Fibroblast of skin of right biceps (primary cell): ENCODE results near the gene TMEM186.
"Not testable (repeated sequence)": the region's sequence is repeated elsewhere in the genome, so short reads cannot be mapped to it uniquely, and the experiment has no call there.

Experiments used
- DNase-seq: peaks from one replicate; pipeline ENCODE4 v3.0.0-alpha.2; 2013

Gene TMEM186, protein sequence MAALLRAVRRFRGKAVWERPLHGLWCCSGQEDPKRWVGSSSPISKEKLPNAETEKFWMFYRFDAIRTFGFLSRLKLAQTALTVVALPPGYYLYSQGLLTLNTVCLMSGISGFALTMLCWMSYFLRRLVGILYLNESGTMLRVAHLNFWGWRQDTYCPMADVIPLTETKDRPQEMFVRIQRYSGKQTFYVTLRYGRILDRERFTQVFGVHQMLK

DNA sequence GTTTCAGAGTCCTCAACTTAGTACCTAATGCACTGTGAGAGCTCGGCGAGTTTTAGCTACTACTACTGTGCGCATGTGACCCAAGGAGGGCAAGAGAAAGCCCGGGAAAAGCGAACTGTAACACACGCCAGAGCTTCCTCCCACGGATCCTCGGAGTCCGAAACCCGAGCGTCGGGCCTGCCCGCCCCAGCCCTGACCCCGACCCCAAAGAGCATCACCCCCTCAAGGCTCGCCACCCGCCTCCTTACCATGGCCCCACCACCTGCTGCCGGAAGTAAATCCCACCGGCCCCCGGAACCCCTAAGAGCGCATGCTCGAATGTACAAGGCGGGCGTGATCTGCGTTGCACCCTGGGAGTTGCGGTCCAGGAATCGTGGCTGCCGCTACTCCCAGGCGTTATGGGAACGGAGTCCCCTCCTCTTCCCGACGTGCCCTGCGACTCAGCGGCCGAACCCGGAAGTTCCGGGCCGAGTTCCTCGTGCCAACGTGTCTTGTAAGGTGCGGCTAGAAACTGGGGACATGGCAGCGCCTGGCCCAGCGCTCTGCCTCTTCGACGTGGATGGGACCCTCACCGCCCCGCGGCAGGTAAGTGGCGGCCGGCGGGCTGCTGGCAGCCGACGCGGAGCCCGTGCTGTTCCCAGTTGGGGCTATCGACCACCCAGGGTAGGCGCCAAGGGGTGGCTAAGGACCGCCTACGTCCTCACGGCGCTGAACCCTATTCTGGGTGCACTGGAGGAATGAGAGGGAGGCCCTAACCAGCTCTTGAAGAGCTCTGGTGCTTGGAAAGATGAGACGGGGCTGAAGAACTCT lies at the start of gene TMEM186, which contains the start of gene PMM2:
TMEM186 (minus strand) TSS at position 276 of the 810 bp plus-strand sequence; CDS start at position 251, 25 bp downstream.
PMM2 (plus strand) TSS at position 476 of the 810 bp plus-strand sequence; CDS start at position 520, 44 bp downstream.
- DNase-seq = peak; percentile 96

DNA sequence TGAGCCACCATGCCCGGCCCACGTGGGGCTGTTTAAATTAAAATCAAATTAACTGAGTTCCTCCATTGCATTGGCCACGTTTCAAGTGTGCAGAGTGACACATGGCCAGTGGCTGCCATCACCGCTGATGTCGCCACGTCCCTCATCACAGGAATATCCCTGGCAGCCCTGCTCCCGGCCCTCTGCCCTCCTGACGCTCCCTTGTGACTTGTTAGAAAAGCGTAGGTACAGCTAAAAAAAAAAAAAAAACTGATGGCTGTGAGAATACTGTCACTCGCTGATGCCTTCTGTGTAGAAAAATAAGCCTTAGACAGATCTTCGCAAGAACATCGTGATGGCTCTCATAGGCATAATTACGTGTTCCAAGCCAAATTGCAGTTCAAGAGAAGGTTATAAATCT lies 49.7 kb upstream of the TMEM186 start:
- DNase-seq = peak; percentile 31

DNA sequence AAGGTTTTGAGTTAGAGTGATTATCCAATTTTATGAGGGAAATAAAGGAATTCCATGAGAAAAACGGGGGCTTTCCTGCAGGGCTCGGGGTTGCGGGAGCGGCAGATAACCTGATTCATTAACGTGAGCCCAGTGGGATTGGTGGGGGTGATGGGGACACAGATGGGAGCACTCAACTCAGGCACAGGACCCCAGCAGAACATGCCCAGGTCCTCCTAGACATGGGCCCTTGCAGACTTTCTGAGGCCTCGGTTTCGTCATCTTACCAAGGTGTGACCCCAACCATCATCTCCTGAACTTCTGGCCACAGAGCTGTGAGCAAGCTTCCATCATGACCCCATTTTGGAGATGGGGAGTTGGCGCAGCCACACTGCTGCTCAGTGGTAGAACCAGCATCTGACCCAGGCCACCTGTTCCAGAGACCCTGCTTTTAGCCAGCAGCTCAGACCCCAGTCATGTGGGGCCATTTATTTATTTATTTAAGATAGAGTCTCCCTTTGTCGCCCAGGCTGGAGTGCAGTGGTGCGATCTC lies 49.0 kb upstream of the TMEM186 start:
- DNase-seq = no peak

DNA sequence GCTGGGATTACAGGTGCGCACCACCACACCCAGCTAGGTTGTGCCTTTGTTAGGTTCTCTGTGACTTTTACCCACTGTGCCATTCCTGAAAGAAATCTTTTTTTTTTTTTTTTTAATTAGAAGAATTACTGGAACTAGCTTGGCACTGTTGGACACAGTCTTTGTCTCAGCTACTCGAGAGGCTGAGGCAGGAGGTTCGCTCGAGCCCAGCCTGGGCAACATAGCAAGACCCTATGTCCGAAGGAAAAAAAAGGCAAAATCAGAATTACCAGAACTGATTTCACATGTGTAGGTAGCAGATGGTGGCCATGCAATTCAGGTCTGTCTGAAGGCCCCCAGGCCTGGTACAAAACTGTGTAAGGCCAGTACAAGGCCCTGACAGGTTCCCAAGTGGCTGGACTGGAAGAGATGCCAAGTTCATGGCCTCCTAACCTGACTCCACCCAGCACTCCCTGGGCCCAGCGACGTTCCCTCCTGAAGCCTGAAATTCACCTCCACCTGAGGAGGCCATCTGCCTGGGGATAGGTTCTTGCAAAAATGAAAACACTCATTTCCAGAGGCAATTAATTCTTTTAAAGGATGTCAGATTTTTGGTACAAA lies 48.4 kb upstream of the TMEM186 start:
- no peak for DNase-seq

DNA sequence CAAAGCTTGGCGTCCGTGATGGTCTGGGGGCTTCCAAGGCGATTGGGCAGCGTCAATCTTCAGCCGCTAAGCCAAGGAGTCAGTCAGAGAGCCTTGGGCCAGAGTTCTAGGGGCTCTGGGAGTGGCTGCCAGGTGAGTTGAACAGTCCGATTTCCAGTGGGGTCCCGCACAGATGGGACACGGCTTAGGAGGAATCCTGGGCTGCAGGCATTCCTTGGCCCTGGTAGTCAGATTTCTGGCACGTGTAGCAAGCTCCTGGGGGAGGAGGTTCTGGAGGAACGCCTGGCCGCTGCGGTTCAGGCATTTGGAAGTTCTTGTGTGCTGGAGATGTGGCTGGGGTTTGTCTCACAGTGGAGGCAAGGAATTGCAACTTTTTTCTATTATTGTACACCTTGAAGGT lies 45.9 kb upstream of the TMEM186 start:
- DNase-seq = not testable (repeated sequence)

DNA sequence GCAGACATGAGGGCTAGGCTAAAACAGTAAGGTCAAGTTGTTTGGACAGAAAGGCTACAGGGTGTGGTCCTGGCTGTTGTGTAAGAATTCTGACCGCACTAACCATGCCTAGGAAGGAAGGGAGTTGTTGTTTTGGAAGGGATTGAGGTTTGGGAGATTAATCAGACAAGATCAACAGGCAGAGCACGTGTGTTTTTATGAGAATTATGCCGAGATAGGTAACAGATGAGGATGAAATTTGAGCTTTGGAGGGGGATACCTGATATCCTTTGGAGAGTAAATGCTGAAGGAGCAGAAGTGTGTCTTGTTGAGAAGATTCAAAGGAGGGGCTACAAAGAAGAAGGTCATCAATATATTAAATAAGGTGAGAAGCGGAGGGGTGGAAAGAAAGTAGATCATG lies 44.6 kb upstream of the TMEM186 start:
- not testable (repeated sequence) for DNase-seq

DNA sequence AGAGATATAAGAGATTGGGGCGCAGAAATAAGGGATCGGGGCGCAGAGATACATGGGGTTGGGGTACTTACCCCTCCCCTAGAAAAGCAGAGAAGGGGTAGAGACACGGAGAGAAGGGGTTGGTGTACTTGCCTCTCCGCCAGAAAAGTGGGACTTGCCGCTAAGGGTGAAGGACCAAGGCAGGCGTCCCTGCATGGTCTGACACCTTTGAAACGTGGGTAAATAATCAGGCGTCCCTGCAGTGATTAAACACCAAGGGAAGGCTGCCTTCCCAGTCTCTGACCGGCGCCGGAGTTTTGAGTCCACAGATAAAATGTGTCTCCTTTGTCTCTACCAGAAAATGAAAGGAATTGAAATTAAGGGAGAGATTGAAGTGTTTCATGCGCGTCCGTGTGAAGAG lies 40.2 kb upstream of the TMEM186 start:
- DNase-seq = not testable (repeated sequence)

DNA sequence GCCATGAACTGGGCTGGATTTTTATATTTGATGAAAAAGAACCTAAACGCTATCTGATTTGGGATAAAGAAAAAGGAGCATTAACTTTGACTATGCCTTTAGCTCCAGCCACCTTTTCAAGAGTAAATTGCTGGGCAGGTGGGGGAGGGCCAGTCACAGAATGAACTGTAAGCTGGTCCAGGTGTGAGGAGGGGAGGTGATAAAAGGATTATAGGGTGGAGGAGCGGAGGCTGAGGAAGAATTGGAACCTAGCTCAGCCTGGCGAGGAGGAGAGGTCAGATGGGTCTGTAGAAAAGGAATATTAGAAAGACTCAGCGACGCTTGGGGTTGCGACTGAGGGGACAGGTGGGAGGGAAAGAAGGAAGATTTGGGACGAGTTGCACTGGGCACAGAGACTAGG lies 39.4 kb upstream of the TMEM186 start:
- DNase-seq = not testable (repeated sequence)

DNA sequence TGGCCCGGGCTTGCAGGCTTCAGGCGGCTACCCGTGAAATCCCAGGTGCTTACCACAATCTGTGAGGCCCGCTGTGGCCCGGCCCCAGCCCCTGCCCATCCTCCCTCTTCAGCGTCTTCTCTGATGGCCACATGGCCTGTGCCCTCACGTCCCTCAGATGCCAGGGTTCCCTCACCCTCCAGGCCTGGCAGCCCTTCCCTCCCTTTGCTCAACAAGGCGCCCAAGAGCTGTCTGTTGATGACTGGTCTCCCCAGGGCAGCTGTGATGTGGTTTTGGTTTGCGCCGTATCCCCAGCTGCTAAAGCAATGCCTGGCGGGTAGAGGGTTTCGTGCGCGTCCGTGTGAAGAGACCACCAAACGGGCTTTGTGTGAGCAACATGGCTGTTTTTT lies 35.3 kb upstream of the TMEM186 start:
- DNase-seq = no peak

DNA sequence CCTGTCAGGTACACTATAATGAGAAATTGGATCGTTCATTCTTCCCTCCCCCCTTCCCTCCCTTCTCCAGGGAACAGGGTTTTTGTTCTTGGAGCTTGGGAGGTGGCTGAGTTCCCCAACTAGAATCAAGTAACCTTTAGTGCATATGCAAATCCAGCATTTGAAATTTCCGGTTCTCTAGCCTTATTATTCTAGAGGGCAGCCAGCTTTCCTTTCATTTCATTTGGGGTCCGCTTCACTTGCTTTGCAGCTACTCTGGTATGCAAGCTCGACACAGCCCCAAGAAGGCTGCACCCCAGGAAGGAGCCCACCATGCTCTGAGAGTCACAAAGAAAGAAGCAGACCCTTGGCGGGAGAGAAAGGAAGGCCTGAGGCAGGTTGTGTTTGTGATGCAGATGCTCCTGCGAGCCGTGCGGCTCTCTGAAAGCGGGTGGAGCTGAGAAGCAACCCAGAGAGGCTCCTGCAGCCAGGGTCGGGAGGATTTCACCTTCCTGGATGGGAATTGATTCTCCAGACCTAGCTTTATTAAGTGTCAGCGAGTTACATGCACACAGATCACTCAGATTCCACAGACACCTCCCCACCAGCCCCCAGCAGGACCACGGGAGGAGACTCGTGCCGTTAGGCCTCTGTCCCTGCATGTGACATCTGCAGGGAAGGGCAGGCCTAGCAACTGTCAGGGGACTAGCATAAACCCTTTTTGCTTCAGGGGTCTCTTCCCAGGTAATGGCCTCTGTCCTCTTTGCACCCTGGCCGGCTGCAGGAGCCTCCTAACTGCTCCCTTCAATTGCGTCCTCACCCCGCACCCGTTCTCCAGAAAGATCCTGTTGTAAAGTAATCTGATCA lies 34.7 kb upstream of the TMEM186 start:
- no peak for DNase-seq

DNA sequence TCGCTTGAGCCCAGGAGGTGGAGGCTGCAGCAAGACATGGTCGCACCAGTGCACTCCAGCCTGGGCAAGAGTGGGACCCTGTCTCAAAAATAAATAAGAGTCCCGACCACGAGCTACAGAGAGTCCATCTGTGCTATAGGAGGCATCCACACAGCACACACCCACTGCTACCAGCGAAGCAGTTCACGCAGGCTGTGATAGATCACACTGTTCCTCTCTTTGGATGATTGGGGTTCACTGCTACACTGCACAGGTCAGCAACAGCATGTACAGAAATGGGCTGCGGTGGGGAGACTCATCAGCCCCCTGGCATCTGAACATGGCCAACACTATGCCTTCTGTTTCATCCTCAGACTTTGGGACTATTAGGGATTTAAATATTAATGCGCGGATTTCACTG lies 34.0 kb upstream of the TMEM186 start:
- DNase-seq = no peak

DNA sequence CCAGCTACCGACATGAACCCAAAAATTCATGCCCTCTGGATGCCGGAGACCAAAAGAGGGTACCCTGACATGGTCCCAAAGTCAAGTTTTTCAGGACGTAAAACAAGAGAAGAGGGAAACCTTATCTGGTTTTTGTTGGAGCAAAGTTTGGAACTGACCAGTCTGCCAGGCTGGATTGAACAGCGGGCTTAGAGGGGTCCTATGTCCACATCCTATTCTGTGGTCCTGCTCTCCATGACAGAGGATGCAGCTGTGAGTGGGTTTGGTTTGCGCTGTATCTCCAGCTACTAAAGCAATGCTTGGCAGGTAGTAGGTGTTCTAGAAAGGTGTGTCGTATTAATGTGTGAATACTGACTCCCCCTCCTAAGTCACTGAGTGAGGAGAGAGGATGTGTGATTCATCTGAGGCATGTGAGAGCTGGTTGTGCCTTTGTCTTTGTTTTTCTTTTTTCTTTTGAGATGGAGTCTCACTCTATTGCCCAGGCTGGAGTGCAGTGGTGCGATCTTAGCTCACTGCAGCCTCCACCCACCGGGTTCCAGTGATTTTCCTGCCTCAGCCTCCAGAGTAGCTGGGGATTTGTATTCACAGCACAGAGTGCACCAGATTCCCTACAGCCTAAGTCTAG lies 31.2 kb upstream of the TMEM186 start:
- no peak for DNase-seq

DNA sequence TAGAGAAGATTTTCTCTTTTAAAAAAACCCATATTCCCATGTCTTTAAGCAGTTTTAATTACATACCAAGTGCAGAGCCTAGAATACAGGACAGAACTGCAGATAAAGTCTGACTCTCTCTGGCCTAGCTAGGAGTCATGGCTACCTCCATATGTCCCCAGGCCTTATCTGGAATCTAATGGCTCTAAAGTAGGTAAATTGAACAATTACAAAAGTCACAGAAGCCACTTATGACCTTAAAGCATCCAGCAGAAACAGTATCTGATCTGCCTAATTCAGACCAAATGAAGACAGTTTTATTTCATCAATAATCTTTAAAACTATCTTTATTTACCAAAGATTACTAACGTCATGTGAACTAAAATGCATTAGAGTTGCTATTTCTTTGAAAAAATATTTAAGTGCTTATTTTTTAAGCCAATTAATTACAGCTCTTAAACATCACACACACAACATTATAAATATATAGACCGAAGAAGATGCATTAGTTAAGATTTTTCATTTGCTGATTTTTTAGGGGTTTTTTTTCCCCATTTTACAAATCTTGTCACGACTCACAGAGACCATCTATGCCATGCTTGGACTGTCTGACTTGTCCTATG lies 28.9 kb upstream of the TMEM186 start:
- DNase-seq = no peak

DNA sequence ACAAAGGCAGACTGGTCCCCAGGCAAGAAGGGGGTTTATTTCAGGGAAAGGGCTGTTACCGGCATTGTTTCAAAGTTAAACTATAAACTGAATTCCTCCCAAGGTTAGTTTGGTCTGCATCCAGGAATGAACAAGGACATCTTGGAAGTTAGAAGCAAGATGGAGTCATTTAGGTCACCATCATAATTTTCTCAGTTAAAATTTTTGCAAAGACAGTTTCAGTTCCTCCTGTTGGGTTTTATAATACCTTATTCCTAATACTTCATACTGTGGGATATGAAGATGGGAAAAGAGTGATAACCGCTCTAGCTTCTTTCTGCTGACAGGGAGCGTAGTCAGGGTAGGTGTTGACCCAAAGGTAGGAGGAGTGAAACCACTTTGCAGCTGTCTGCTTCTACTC lies 25.0 kb upstream of the TMEM186 start:
- no peak for DNase-seq

DNA sequence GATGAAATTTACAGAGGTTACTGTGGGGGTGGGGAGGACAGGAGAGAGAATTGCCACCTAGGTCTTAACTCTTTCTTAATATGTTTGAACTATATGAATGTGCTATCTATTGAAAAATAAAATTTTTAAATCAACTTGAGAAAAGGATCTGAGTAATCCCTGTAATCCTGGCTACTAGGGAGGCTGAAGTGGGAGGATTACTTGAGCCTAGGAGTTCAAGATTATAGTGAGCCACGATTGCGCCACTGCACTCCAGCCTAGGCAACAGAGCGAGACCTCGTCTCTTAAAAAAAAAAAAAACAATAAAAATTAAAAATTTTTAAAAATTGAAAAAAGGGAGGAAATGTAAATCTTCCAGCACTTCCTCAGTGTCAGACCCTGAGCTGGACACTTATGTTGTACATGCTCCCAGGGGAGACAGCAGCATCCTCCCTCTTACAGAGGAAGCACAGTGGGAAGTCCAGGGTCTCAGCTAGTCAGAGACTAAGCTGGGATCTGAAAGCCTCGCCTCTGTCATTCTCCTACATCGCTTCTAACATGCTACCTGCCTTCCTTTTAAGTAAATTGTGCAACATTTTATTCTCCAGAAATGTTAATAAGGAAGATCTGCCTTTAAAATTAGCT lies 22.1 kb upstream of the TMEM186 start:
- DNase-seq = no peak

DNA sequence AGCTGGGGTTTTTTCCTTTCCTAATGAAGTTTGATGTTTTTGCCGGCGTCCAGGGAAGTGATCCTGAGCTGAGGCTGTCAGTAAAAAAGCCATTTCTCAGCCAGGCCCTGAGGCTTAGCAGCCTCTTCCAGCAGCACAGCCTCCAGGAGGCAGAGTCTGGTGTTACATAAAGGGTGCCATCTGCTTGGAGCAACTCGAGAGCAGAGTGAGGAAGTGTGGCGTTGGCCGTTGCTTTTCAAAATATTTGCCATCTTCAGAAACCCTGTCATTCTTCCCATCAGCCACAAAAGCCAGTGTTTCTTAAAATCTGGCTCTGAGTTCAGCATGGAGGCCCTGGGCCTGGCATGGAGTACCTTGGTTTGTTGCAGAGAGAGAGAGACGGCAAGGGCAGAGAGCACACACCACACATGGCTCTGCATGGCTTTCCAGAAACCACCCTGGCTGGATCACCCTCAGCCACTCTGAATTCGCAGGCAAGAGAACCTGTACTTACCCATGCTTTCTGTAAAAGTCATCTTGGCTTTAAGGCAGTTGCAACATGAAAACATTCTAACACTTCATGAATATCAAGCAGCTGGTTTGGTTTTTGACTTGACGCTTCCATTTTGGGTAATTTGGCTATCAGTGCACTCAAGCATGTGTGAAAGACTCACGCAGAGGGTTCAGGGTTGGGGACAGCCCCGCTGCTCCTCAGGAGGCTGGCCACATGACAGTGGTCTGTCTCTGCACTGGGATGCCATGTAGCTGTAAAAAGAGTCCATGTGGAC lies 21.2 kb upstream of the TMEM186 start:
- no peak for DNase-seq

DNA sequence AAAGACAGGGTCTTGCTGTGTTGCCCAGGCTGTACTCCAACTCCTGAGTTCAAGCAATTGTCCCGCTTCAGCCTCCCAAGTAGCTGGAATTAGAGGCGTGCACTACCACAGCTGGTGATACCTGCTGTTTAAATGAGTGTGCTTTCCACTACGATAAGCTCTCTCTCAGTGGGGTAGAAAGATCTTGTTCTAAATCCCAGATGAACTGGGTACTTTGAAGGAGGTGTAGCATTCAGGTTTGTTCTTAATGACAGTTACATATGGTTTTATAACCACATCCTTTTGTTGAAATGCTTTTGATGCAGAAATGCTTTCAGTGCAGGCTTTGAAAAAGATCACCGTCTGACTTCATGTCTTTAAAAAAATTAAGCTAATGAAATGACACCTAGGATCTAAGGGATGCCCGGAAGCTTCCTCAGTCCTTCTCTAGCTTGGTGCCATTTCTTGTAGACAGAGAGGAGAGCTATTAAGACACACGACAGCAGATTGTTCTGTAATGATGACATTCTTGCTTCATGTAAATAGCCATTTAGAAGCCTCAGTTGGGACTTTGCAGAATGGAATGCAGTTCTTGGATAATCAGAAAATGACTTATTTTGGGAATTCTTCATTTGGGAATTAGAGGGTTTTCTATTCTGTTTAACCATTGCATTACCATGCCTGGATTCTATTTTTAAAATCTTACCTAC lies 19.7 kb upstream of the TMEM186 start:
- DNase-seq = peak; percentile 21

DNA sequence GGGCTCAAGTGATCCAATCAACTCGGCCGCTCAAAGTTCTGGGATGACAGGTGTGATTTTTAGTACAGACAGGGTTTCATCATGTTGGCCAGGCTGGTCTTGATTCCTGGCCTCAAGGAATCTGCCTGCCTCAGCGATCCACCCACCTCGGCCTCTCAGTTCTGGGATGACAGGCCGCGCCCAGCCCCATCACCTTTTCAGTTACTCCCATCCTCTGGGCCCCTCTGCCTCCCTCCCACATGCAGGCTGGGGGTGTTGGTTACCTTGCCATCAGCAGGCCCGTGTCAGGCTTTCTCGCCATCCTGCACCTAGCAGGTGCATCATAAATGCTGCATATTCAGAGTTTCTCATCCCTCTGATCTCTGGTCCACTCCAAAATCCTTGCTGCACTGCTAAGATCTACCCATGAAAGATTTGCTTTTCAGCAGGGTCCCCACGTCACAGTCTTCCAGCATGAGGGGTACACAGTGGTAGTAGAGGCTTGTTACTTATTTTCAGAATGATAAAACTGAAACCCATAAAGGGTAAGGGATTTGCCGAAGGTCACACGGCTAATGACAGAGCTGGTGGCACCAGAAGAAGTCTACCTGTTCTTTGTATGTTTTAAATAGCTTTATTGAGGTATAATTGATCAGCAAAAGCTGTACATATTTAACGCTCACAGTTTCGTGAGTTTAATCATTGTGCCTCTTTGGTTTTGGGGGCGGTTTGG lies 16.8 kb upstream of the TMEM186 start:
- DNase-seq = no peak

DNA sequence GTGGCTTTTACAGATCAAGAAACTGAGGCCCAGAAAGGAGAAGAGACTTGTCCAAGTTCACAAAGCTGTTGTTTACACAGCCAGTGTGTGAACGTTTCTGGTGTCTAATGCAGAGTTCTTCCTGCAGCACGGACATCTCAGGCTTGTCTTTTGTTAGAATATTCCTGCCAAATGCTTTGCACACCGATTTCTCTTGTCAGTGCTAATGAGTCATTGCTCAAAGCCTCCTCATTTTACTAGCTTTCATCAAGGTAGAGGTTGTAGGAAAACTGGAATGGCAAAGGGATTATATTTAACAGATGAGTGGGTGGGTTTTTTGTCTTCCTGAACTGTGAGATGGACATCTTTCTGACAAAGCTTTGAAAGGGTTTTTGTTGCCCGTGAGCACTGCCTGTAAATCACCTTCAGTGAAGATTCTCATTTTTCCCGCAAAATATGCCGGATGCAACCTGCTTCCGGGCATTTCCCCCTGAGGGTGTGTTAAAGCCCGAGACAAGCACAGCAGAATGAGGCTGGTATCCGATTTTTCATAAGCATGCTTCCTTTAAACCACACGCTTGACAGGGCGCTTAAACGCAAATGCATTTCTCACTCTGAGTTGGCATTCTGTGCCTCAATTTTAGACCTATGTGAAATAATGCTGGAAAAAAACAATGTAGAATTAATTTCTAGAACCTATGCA lies 14.9 kb upstream of the TMEM186 start:
- DNase-seq = no peak
